Transverse colon (tissue), 3 donors: ENCODE measurements around the gene KMT5B.

ENCODE experiments used
- CTCF ChIP-seq, 5 experiments: fragments of 200-600 bp in 3 of 5; fragments of 450-650 bp in 2 of 5; sonication (generic) in 3 of 5; IDR thresholded peaks; 1 replicate in 2 of 5; 2 replicates in 3 of 5; pipeline ENCODE4 v1.5.1; 2016 to 2017; ENCODE audit warnings: antibody characterized with exemption in 5 of 5, inconsistent platforms in 3 of 5, mild to moderate bottlenecking in 2 of 5, moderate library complexity in 1 of 5
- POLR2A ChIP-seq: fragments of 450-650 bp; IDR thresholded peaks from one replicate; pipeline ENCODE4 v1.6.1; 2016; ENCODE audit warnings: antibody characterized with exemption, mild to moderate bottlenecking, moderate library complexity

GRCh38 chr11:68193018-68193417 lies 20.1 kb downstream of the KMT5B start:
- TF ChIP-seq CTCF (IDR thresholded peaks at IDR 0.05) (no peak), POLR2A (no peak)
